Activated CD8-positive, alpha-beta T cell treated with anti-CD3 and anti-CD28 coated beads, Interleukin-2, amount 10 ng/mL, durations not matched to agents 7 days and 5 days (primary cell): Measurements from ENCODE around the gene TAF4. TPM values are rescaled to one million over a fixed set of nuclear protein-coding genes. Genes with fewer than 3 reads are reported as not detected.
A peak's percentile ranks its signal among the peaks of the same experiment; 100 is the strongest.

Experiments
- ATAC-seq: fragments of 150-1000 bp; cut with Tn5 transposase; one replicate; pipeline ENCODE4 v1.10.0; 2021; ENCODE audit warnings: moderate library complexity
- CTCF ChIA-PET: fragments of 350-600 bp; sonication (Branson Sonifier 250); formaldehyde crosslinking; loops from one replicate; lab custom pipeline; 2021; ENCODE audit warnings: antibody characterized with exemption; lab: Charles Lee
- POLR2A ChIA-PET: fragments of 350-600 bp; sonication (Branson Sonifier 250); formaldehyde crosslinking; loops from one replicate; lab custom pipeline; 2021; ENCODE audit warnings: antibody characterized with exemption; lab: Charles Lee
- DNase-seq: peaks from one replicate; pipeline ENCODE4 v3.0.0-alpha.2; 2020
- H3K27ac Mint-ChIP-seq: one replicate; pipeline ENCODE4 v1.8.0; 2021; ENCODE audit warnings: mild to moderate bottlenecking, mixed read lengths
- H3K27me3 Mint-ChIP-seq: one replicate; pipeline ENCODE4 v1.8.0; 2021; ENCODE audit warnings: low read depth, mixed read lengths
- H3K36me3 Mint-ChIP-seq: one replicate; pipeline ENCODE4 v1.8.0; 2021; ENCODE audit warnings: low read depth, mixed read lengths
- H3K4me1 Mint-ChIP-seq: one replicate; pipeline ENCODE4 v1.8.0; 2021; ENCODE audit warnings: low read depth, mixed read lengths
- H3K4me3 Mint-ChIP-seq: one replicate; pipeline ENCODE4 v1.8.0; 2021; ENCODE audit warnings: mild to moderate bottlenecking, mixed read lengths
- H3K9me3 Mint-ChIP-seq: one replicate; pipeline ENCODE4 v1.8.0; 2022; ENCODE audit warnings: mixed read lengths; ENCODE audit not compliant: insufficient read depth
- total RNA-seq, 2 experiments: library from RNA; stranded (reverse); gene quantifications; one replicate each; pipeline ENCODE4 v1.2.3, GENCODE V29; 2021

TAF4 gene, protein sequence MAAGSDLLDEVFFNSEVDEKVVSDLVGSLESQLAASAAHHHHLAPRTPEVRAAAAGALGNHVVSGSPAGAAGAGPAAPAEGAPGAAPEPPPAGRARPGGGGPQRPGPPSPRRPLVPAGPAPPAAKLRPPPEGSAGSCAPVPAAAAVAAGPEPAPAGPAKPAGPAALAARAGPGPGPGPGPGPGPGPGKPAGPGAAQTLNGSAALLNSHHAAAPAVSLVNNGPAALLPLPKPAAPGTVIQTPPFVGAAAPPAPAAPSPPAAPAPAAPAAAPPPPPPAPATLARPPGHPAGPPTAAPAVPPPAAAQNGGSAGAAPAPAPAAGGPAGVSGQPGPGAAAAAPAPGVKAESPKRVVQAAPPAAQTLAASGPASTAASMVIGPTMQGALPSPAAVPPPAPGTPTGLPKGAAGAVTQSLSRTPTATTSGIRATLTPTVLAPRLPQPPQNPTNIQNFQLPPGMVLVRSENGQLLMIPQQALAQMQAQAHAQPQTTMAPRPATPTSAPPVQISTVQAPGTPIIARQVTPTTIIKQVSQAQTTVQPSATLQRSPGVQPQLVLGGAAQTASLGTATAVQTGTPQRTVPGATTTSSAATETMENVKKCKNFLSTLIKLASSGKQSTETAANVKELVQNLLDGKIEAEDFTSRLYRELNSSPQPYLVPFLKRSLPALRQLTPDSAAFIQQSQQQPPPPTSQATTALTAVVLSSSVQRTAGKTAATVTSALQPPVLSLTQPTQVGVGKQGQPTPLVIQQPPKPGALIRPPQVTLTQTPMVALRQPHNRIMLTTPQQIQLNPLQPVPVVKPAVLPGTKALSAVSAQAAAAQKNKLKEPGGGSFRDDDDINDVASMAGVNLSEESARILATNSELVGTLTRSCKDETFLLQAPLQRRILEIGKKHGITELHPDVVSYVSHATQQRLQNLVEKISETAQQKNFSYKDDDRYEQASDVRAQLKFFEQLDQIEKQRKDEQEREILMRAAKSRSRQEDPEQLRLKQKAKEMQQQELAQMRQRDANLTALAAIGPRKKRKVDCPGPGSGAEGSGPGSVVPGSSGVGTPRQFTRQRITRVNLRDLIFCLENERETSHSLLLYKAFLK
- total RNA-seq: 10 to 100 TPM; 24.0 to 24.1 TPM

DNA sequence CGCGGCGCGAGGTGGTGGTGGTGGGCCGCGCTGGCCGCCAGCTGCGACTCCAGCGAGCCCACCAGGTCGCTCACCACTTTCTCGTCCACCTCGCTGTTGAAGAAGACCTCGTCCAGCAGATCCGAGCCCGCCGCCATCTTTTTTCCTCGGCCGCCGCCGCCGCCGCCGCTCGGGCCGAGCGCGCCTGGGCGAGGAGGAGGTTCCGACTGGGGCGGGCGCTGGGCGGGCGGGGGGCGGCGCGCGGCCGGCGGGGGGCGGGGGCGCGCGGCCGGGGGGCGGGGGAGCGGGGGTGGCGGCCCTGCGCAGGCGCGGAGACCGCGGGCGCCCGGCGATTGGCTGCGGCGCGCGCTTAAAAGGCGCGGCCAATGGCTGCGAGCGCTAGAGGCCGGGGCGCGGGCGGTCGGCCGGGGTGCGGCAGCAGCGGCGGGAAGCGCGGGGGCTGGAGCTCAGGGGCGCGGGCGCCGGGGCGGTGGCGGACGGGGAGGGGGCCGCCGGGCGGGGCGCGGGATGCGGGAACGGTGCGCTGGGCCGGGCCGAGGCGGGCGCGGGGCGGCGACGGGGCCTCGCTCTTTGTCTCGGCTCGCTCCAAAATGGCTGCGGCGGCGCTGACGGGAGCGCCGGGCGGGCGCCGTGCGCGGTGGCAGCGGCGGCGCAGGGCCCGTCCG, at the start of gene TAF4:
Gene TAF4, minus strand, starts transcription at position 208 of the 665 bp plus-strand sequence. Its CDS starts 71 bp downstream, at position 137.
- Mint-ChIP-seq H3K4me3 (peak within 1 kb of the TSS; percentile 81), H3K27me3 (peaks cover 3% of the 10 kb centered on the region), H3K36me3 (peaks cover 15% of the 10 kb centered on the region), H3K4me1 (peaks cover 36% of the 10 kb centered on the region), H3K27ac (peak within 1 kb of the TSS; percentile 86), H3K9me3 (no peaks in the 10 kb centered on the region)
- DNase-seq: peak; percentile 78
- ChIA-PET POLR2A (interaction anchor here (0.7 to 4.4 kb wide), 7 partner anchors 47 to 79 kb away, joined by 4 to 19 read pairs (median 7); partner anchors contain the start of genes LSM14B, PSMA7 and SS18L1), CTCF (interaction anchor here (1.2 to 1.4 kb wide), 3 partner anchors 55 to 70 kb away, joined by 3 to 5 read pairs (median 3); no protein-coding TSS in a partner anchor)
- peak; percentile 83 for ATAC-seq

- peaks cover 18% of the 10 kb centered on the region for H3K9me3 Mint-ChIP-seq
- no peak for DNase-seq
- no peak overlapping the region for H3K4me3 Mint-ChIP-seq
- no peak overlapping the region for H3K27ac Mint-ChIP-seq
- H3K27me3 Mint-ChIP-seq: no peaks in the 10 kb centered on the region
- CTCF ChIA-PET: no interaction called here
- H3K36me3 Mint-ChIP-seq: peaks cover 9% of the 10 kb centered on the region
- POLR2A ChIA-PET: interaction anchor here (1.0 kb wide), 1 partner anchor 48 kb away, joined by 3 read pairs; no protein-coding TSS in a partner anchor
- no peak for ATAC-seq
- H3K4me1 Mint-ChIP-seq: peaks cover 26% of the 10 kb centered on the region
These were observed 49.2 kb upstream of the TAF4 start for GRCh38 chr20:62114894-62115293.

DNA sequence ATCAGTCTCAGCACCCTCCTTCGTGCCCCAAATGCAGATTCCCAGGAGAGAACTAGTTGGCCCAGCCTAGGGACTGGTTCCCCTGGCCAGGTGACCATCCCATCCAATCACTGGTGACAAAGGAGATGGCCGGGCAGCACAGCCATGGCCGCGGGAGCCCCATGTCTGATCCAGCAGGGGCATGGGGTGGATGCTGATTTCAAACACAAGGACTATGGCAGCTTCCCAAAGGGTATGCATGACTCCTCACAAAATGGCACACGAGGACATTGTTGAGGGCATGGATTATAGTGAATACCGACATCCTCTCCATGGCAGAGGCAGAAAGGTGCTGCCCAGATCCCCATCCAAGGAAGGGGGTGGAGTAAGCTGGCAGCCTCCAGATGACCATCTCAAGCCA, 46.7 kb upstream of the TAF4 start:
- no peak overlapping the region for H3K4me3 Mint-ChIP-seq
- no peak for ATAC-seq

DNA sequence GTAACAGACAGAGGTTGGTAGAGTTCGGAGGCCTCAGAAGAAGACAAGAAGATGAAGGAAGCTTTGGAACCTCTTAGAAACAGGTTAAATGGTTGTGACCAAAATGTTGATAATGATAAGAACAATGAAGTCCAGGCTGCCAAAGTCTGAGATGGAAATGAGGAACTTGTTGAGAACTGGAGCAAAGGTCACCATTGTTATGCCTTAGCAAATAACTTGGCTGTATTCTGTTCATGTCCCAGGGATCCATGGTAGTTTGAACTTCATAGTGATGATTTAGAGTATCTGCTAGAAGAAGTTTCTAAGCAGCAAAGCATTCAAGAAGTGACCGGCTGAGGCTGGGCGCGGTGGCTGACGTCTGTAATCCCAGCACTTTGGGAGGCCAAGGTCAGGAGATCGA, 45.5 kb upstream of the TAF4 start:
- Mint-ChIP-seq H3K9me3 (peaks cover 33% of the 10 kb centered on the region), H3K36me3 (peaks cover 14% of the 10 kb centered on the region), H3K27ac (no peak overlapping the region), H3K27me3 (no peaks in the 10 kb centered on the region), H3K4me3 (no peak overlapping the region), H3K4me1 (no peaks in the 10 kb centered on the region)
- ATAC-seq (no peak), DNase-seq (no peak)
- POLR2A ChIA-PET: no interaction called here
- CTCF ChIA-PET: no interaction called here

More for the DNA sequence above, 46.7 kb upstream of the TAF4 start:
- Mint-ChIP-seq H3K4me1 (peaks cover 6% of the 10 kb centered on the region), H3K9me3 (peaks cover 29% of the 10 kb centered on the region), H3K27me3 (no peaks in the 10 kb centered on the region), H3K36me3 (peaks cover 14% of the 10 kb centered on the region), H3K27ac (no peak overlapping the region)
- no peak for DNase-seq
- ChIA-PET CTCF (no interaction called here), POLR2A (interaction anchor here (1.4 kb wide), 1 partner anchor 46 kb away, joined by 5 read pairs; no protein-coding TSS in a partner anchor)

- Mint-ChIP-seq H3K27ac (no peak overlapping the region), H3K4me1 (no peaks in the 10 kb centered on the region), H3K9me3 (peaks cover 37% of the 10 kb centered on the region), H3K36me3 (peaks cover 12% of the 10 kb centered on the region), H3K4me3 (no peak overlapping the region), H3K27me3 (no peaks in the 10 kb centered on the region)
- DNase-seq (no peak), ATAC-seq (no peak)
- ChIA-PET CTCF (no interaction called here), POLR2A (no interaction called here)
These were observed 39.9 kb upstream of the TAF4 start for GRCh38 chr20:62105592-62105991.

GRCh38 chr20:62104791-62105345, 39.2 kb upstream of the TAF4 start:
- H3K9me3 Mint-ChIP-seq: peaks cover 34% of the 10 kb centered on the region
- no peaks in the 10 kb centered on the region for H3K27me3 Mint-ChIP-seq
- CTCF ChIA-PET: no interaction called here
- H3K4me3 Mint-ChIP-seq: no peak overlapping the region
- POLR2A ChIA-PET: no interaction called here
- no peak for ATAC-seq
- H3K27ac Mint-ChIP-seq: no peak overlapping the region
- no peak for DNase-seq
- peaks cover 10% of the 10 kb centered on the region for H3K36me3 Mint-ChIP-seq
- no peaks in the 10 kb centered on the region for H3K4me1 Mint-ChIP-seq

DNA sequence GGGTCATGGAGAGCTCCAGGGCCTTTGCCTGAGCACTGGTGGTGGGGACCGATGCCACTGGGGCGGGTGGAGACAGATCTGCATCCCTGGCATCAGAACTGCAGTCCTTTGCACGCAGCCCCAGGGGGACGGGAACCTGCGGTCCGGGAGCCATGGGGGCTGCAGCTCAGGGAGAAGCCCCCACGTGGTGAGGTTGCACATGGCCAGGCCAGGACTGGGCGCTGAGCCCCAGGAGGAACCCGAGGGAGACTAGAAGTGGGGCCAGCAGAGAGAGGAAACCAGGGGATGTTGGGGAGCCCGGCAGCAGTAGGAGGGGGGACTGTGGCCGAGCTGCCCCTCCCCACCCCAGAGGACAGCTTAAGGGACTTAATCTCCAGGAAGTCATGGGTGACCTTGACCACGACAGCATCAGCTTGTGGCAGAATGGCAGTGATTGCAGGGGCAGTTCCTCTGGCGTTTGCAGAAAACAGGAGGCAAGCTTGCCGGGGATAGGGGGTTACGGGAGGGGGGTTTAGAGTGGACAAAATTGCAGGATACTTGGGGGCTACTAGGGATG, 38.6 kb upstream of the TAF4 start:
- Mint-ChIP-seq H3K9me3 (peaks cover 33% of the 10 kb centered on the region), H3K4me3 (no peak overlapping the region), H3K27ac (no peak overlapping the region), H3K4me1 (no peaks in the 10 kb centered on the region), H3K36me3 (peaks cover 9% of the 10 kb centered on the region), H3K27me3 (no peaks in the 10 kb centered on the region)
- no peak for DNase-seq
- POLR2A ChIA-PET: no interaction called here
- CTCF ChIA-PET: no interaction called here
- ATAC-seq: no peak

- Mint-ChIP-seq H3K9me3 (peaks cover 30% of the 10 kb centered on the region), H3K4me3 (no peak overlapping the region), H3K27ac (no peak overlapping the region), H3K27me3 (no peaks in the 10 kb centered on the region), H3K4me1 (no peaks in the 10 kb centered on the region), H3K36me3 (peaks cover 4% of the 10 kb centered on the region)
- DNase-seq: no peak
- POLR2A ChIA-PET: no interaction called here
- CTCF ChIA-PET: no interaction called here
- ATAC-seq: no peak
These were observed 38.0 kb upstream of the TAF4 start for GRCh38 chr20:62103508-62104233.

DNA sequence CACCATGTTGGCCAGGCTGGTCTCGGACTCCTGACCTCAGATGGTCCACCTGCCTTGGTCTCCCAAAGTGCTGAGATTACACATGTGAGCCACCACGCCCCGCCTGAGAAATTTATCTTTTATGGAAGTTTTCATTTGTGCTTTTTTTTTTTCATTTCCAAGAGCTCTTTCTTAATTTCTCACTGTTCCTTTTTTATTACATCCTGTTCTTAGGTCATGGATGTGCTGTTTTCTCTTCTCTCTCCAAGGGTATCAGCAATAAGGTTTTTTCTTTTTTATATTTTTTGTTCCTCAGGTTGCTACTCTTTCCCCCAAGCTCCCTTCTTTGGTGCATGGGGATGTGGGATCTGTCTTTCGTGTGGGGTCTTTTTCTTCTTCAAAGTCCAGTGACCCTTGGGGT, 35.4 kb upstream of the TAF4 start:
- Mint-ChIP-seq H3K4me1 (no peaks in the 10 kb centered on the region), H3K4me3 (no peak overlapping the region), H3K27ac (no peak overlapping the region), H3K9me3 (peaks cover 20% of the 10 kb centered on the region), H3K27me3 (no peaks in the 10 kb centered on the region), H3K36me3 (peaks cover 2% of the 10 kb centered on the region)
- no peak for DNase-seq
- ChIA-PET POLR2A (no interaction called here), CTCF (no interaction called here)
- ATAC-seq: no peak

- H3K27ac Mint-ChIP-seq: no peak overlapping the region
- DNase-seq: no peak
- no peaks in the 10 kb centered on the region for H3K27me3 Mint-ChIP-seq
- ChIA-PET CTCF (no interaction called here), POLR2A (no interaction called here)
- H3K4me1 Mint-ChIP-seq: no peaks in the 10 kb centered on the region
- H3K4me3 Mint-ChIP-seq: no peak overlapping the region
- no peaks in the 10 kb centered on the region for H3K36me3 Mint-ChIP-seq
- peaks cover 20% of the 10 kb centered on the region for H3K9me3 Mint-ChIP-seq
- ATAC-seq: no peak
These were observed 32.3 kb upstream of the TAF4 start for GRCh38 chr20:62097881-62098407.
